Lower leg skin (tissue), 4 donors: Measurements from ENCODE around the gene DDX42. TPM values are rescaled to one million over a fixed set of nuclear protein-coding genes. Genes with fewer than 3 reads are reported as not detected.

ENCODE experiments used
- DNase-seq, 2 donors: peaks; one replicate each; pipeline ENCODE4 v3.0.0-alpha.2; 2019; ENCODE audit warnings: low spot score in 2 of 2
- H3K4me3 ChIP-seq: fragments of 200-600 bp; sonication (generic); 2 replicates; pipeline ENCODE4 v1.5.1; 2017; ENCODE audit warnings: mild to moderate bottlenecking, low read depth; ENCODE audit not compliant: poor library complexity, severe bottlenecking
- CTCF ChIP-seq, 3 donors: fragments of 450-650 bp; IDR thresholded peaks; one replicate each; pipeline ENCODE4 v1.5.1; 2016; ENCODE audit warnings: antibody characterized with exemption in 3 of 3, mild to moderate bottlenecking in 3 of 3, moderate library complexity in 2 of 3
- POLR2A ChIP-seq, 2 donors: fragments of 450-650 bp; IDR thresholded peaks; one replicate each; pipeline ENCODE4 v1.6.1; 2016 to 2017; ENCODE audit warnings: antibody characterized with exemption in 2 of 2, mild to moderate bottlenecking in 1 of 2, moderate library complexity in 1 of 2
- WGBS, 2 donors: methylation state at CpG; one replicate each; pipeline ENCODE4 v1.1.5; 2018; 5-methylcytosine and 5-hydroxymethylcytosine counted together
- intact Hi-C: fragments of 100-400 bp; cut with DNase I; formaldehyde crosslinking; loops from one replicate; pipeline ENCODE4 v1.15.0; 2023; ENCODE audit warnings: low total_unique reads
- total RNA-seq, 4 donors: library from RNA; depleted of rRNA; stranded (reverse); fragments of >200 nt; gene quantifications; one replicate each; pipeline ENCODE4 v1.1.0, GENCODE V29; 2016

DDX42 gene
- total RNA-seq, 4 donors from 2014 or later, result 59.1 to 87.4 (median 64.0) TPM

- intact Hi-C loops, result no loop called here
- WGBS, 2 donors, result 57 to 75% methylated on average over 1 of the region's 1 CpG
- no peak overlapping the region for H3K4me3 ChIP-seq
- DNase-seq, result no peak
- TF ChIP-seq CTCF (IDR thresholded peaks at IDR 0.05) (no peak), POLR2A (IDR thresholded peaks at IDR 0.05) (no peak)
Measured at GRCh38 chr17:63780507-63780906, 6.5 kb downstream of the DDX42 start.

GRCh38 chr17:63780928-63781327 is 7.0 kb downstream of the DDX42 start:
- 98% methylated on average over 4 of the region's 4 CpGs for WGBS, 2 donors
- TF ChIP-seq CTCF (IDR thresholded peaks at IDR 0.05), result no peak
- TF ChIP-seq POLR2A (IDR thresholded peaks at IDR 0.05), result no peak
- DNase-seq, result no peak

GRCh38 chr17:63783522-63783921 is 9.6 kb downstream of the DDX42 start:
- TF ChIP-seq CTCF (IDR thresholded peaks at IDR 0.05), result no peak
- TF ChIP-seq POLR2A (IDR thresholded peaks at IDR 0.05), result no peak
- intact Hi-C loops, result no loop called here
- no peak for DNase-seq
- WGBS, 2 donors, result 83 to 86% methylated on average over 6 of the region's 6 CpGs
- H3K4me3 ChIP-seq, result no peak overlapping the region

More at GRCh38 chr17:63780928-63781327, 7.0 kb downstream of the DDX42 start:
- no peak overlapping the region for H3K4me3 ChIP-seq
- intact Hi-C loops, result no loop called here

- H3K4me3 ChIP-seq, result no peak overlapping the region
- WGBS, 2 donors, result 80 to 100% methylated on average over 1 of the region's 1 CpG
- intact Hi-C loops, result loop anchor here (5.0 kb wide), 1 partner anchor 37 kb away; no protein-coding TSS in a partner anchor
- no peak for TF ChIP-seq CTCF (IDR thresholded peaks at IDR 0.05)
- no peak for TF ChIP-seq POLR2A (IDR thresholded peaks at IDR 0.05)
- no peak for DNase-seq
Measured at GRCh38 chr17:63785556-63785955, 11.6 kb downstream of the DDX42 start.

- 96 to 100% methylated on average over 1 of the region's 1 CpG for WGBS, 2 donors
- intact Hi-C loops, result loop anchor here (5.0 kb wide), 1 partner anchor 36 kb away; no protein-coding TSS in a partner anchor
- TF ChIP-seq POLR2A (IDR thresholded peaks at IDR 0.05) (no peak), CTCF (IDR thresholded peaks at IDR 0.05) (no peak)
Measured at GRCh38 chr17:63786117-63786516, 12.1 kb downstream of the DDX42 start.

More at GRCh38 chr17:63786117-63786516, 12.1 kb downstream of the DDX42 start:
- DNase-seq, result no peak
- no peak overlapping the region for H3K4me3 ChIP-seq
